HepG2 (cell line): ENCODE measurements around the gene NR3C2. TPM values are rescaled to one million over a fixed set of nuclear protein-coding genes. Genes with fewer than 3 reads are reported as not detected.

Experiments used
- ATAC-seq: fragments of 200-7000 bp; cut with Tn5 transposase; 3 replicates; pipeline ENCODE4 v1.9.1; 2020; ENCODE audit warnings: mild to moderate bottlenecking, moderate library complexity
- BruUV-seq: library from RNA; stranded (reverse); fragments of 400-500 nt; replicated peaks from 2 replicates; lab custom pipeline; 2021; lab: Mats Ljungman, UMichigan
- CTCF ChIA-PET: fragments of 300-600 bp; formaldehyde crosslinking; extraction: SDS; loops from one replicate; lab custom pipeline; 2021; ENCODE audit warnings: low total read pairs, inconsistent platforms, low intra/inter-chr PET ratio; lab: Yijun Ruan, JAX
- POLR2A ChIA-PET: fragments of 350-600 bp; sonication (Branson Sonifier 250); formaldehyde crosslinking; loops from one replicate; lab custom pipeline; 2020; ENCODE audit warnings: antibody characterized with exemption, inconsistent platforms; lab: Yijun Ruan, JAX
- DNase-seq: peaks from one replicate; pipeline ENCODE4 v3.0.0-alpha.2; 2015; ENCODE audit warnings: low spot score
- FAIRE-seq: peaks from 3 replicates; lab custom pipeline; 2011; peaks lifted over from hg19 to GRCh38; lab: Jason Lieb, UNC
- H2AFZ ChIP-seq: one replicate; pipeline ENCODE4 v1.6.1; 2011; ENCODE audit warnings: low read length, inconsistent platforms
- H3K27ac ChIP-seq: fragments of 300-600 bp; 3 replicates; pipeline ENCODE4 v1.8.0; 2011; ENCODE audit warnings: mixed run types, mild to moderate bottlenecking, mixed read lengths, low read length, inconsistent platforms; ENCODE audit not compliant: insufficient read depth; ENCODE audit errors: extremely low read length
- H3K27me3 ChIP-seq, 2 experiments: fragments of 200-600 bp in 1 of 2; 2 replicates in 1 of 2; 3 replicates in 1 of 2; pipeline versions ENCODE4 v1.6.0 to v1.8.0; 2011; ENCODE audit warnings: low read length in 2 of 2, mild to moderate bottlenecking in 2 of 2, moderate library complexity in 2 of 2, inconsistent platforms in 1 of 2; ENCODE audit not compliant: insufficient read depth in 2 of 2, control insufficient read depth in 1 of 2
- H3K36me3 ChIP-seq, 2 experiments: fragments of 200-600 bp in 1 of 2; replicated peaks in 1 of 2; 2 replicates in 1 of 2; 3 replicates in 1 of 2; pipeline versions ENCODE4 v1.5.1 to v1.8.0; 2011; ENCODE audit warnings: low read length in 2 of 2, inconsistent platforms in 1 of 2; ENCODE audit not compliant: insufficient read depth in 2 of 2, control insufficient read depth in 1 of 2
- H3K4me1 ChIP-seq: 2 replicates; pipeline ENCODE4 v1.5.1; 2012; ENCODE audit warnings: low read length, inconsistent platforms; ENCODE audit not compliant: insufficient read depth
- H3K4me2 ChIP-seq: 2 replicates; pipeline ENCODE4 v1.6.0; 2011; ENCODE audit warnings: low read depth, low read length, inconsistent platforms
- H3K4me3 ChIP-seq, 3 experiments: fragments of 200-600 bp in 1 of 3; sonication (generic), shearing (Covaris generic) in 1 of 3; replicated peaks in 1 of 3; 2 replicates each; pipeline ENCODE4 v1.5.1; 2011 to 2016; ENCODE audit warnings: low read length in 3 of 3, inconsistent platforms in 2 of 3, low read depth in 2 of 3, mild to moderate bottlenecking in 2 of 3, control low read depth in 1 of 3, mixed read lengths in 1 of 3; ENCODE audit not compliant: insufficient read depth in 1 of 3
- H3K79me2 ChIP-seq: one replicate; pipeline ENCODE4 v1.6.1; 2011; ENCODE audit warnings: low read length, inconsistent platforms; ENCODE audit not compliant: insufficient read depth
- H3K9ac ChIP-seq: 2 replicates; pipeline ENCODE4 v1.6.0; 2011; ENCODE audit warnings: mild to moderate bottlenecking, low read depth, low read length, inconsistent platforms; ENCODE audit not compliant: insufficient read depth
- H3K9me3 ChIP-seq: 2 replicates; pipeline ENCODE4 v1.5.1; 2012; ENCODE audit warnings: mild to moderate bottlenecking, low read length
- H4K20me1 ChIP-seq: 2 replicates; pipeline ENCODE4 v1.6.0; 2011; ENCODE audit warnings: inconsistent platforms, mild to moderate bottlenecking, low read length, moderate library complexity; ENCODE audit not compliant: insufficient read depth
- ADNP ChIP-seq: sonication (generic); formaldehyde crosslinking; IDR thresholded peaks from 2 replicates; pipeline ENCODE4 v1.4.0; 2020; ENCODE audit warnings: missing genetic modification reagents
- BATF2 ChIP-seq: sonication (generic); formaldehyde crosslinking; IDR thresholded peaks from 2 replicates; pipeline ENCODE4 v1.8.0; 2022; ENCODE audit warnings: mild to moderate bottlenecking, missing genetic modification reagents, moderate library complexity
- ELK4 ChIP-seq: sonication (generic); formaldehyde crosslinking; IDR thresholded peaks from 2 replicates; pipeline ENCODE4 v1.9.0; 2021; ENCODE audit warnings: missing genetic modification reagents, borderline replicate concordance
- LBX2 ChIP-seq: sonication (generic); formaldehyde crosslinking; IDR thresholded peaks from 2 replicates; pipeline ENCODE4 v1.5.0; 2020; ENCODE audit warnings: missing genetic modification reagents, mild to moderate bottlenecking, borderline replicate concordance
- LCORL ChIP-seq, 2 experiments: fragments of 450-650 bp in 1 of 2; sonication (generic) in 1 of 2; formaldehyde crosslinking in 1 of 2; IDR thresholded peaks; 2 replicates each; pipeline versions ENCODE4 v1.5.0 to v1.6.1; 2017 to 2020; ENCODE audit warnings: antibody characterized with exemption in 1 of 2, missing genetic modification reagents in 1 of 2
- NCOR1 ChIP-seq: fragments of 200-600 bp; sonication (generic); IDR thresholded peaks from 2 replicates; pipeline ENCODE4 v1.7.0; 2017; ENCODE audit warnings: antibody characterized with exemption, low read length, borderline replicate concordance
- PRMT3 ChIP-seq: sonication (generic); formaldehyde crosslinking; IDR thresholded peaks from 2 replicates; pipeline ENCODE4 v1.8.1; 2022; ENCODE audit warnings: low read depth, mild to moderate bottlenecking, moderate library complexity, missing genetic modification reagents, borderline replicate concordance
- ZFY ChIP-seq: sonication (generic); formaldehyde crosslinking; IDR thresholded peaks from 2 replicates; pipeline ENCODE4 v1.4.0; 2020; ENCODE audit warnings: missing genetic modification reagents
- ZNF263 ChIP-seq: sonication (generic); formaldehyde crosslinking; IDR thresholded peaks from 2 replicates; pipeline ENCODE4 v1.4.0; 2020; ENCODE audit warnings: missing genetic modification reagents
- ZNF451 ChIP-seq: sonication (generic); formaldehyde crosslinking; IDR thresholded peaks from 2 replicates; pipeline ENCODE4 v1.5.0; 2020; ENCODE audit warnings: mild to moderate bottlenecking, missing genetic modification reagents
- ZNF746 ChIP-seq: sonication (generic); formaldehyde crosslinking; IDR thresholded peaks from 2 replicates; pipeline ENCODE4 v1.8.0; 2022; ENCODE audit warnings: mild to moderate bottlenecking, missing genetic modification reagents
- ZNF816 ChIP-seq: sonication (generic); formaldehyde crosslinking; IDR thresholded peaks from 2 replicates; pipeline ENCODE4 v1.8.0; 2022; ENCODE audit warnings: missing genetic modification reagents, mild to moderate bottlenecking, borderline replicate concordance
- WGBS: methylation state at CpG from one replicate; pipeline ENCODE4 v1.1.6; 2017; ENCODE audit warnings: low lambda C conversion rate; 5-methylcytosine and 5-hydroxymethylcytosine counted together
- in situ Hi-C: cut with HindIII; loops from 2 replicates; pipeline ENCODE4 v1.10.0; 2017; ENCODE audit warnings: low pct_unique_long_range_greater_than_20kb; ENCODE audit not compliant: extremely low pct_ligation_motif_present
- intact Hi-C: fragments of 100-400 bp; cut with micrococcal nuclease; formaldehyde crosslinking; loops from one replicate; pipeline ENCODE4 v1.10.0; 2022; ENCODE audit not compliant: unreplicated experiment
- polyA plus RNA-seq, 8 experiments: library from polyadenylated mRNA; depleted of rRNA in 3 of 8; stranded (reverse) in 7 of 8; unstranded in 1 of 8; fragments of >200 nt; fragmentation: Illumina TruSeq in 4 of 8; extraction: Trizol in 4 of 8; gene quantifications; 2 replicates each; pipeline versions ENCODE4 v1.2.1 to v1.2.3, GENCODE V29; 2011 to 2016; ENCODE audit warnings: low read depth in 4 of 8, missing spikeins in 1 of 8, mixed read lengths in 1 of 8; ENCODE audit not compliant: insufficient read depth in 1 of 8
- total RNA-seq, 5 experiments: library from RNA; depleted of rRNA; stranded (reverse); fragments of >200 nt; fragmentation: Illumina TruSeq; extraction: Trizol; gene quantifications; 2 replicates each; pipeline ENCODE4 v1.2.3, GENCODE V29; 2016; ENCODE audit warnings: low read depth in 1 of 5
- TF ChIP-seq, protein P1 (sequence below): fragments of 450-650 bp; IDR thresholded peaks from 2 replicates; pipeline ENCODE4 v1.6.1; 2017; ENCODE audit warnings: mild to moderate bottlenecking

NR3C2 gene
- total and polyA plus RNA-seq, 2 of the 13 experiments (the other 11 are each of a cell fraction or from before 2014, with no cell fraction given), result 0.26 to 0.46 TPM

GRCh38 chr4:148359769-148360168 is 82.4 kb downstream of the NR3C2 start:
- no peak overlapping the region for H3K4me2 ChIP-seq
- POLR2A ChIA-PET, result no interaction called here
- H3K27ac ChIP-seq, result no peak overlapping the region
- FAIRE-seq (no peak), ATAC-seq (no peak)
- no peak overlapping the region for H3K4me3 ChIP-seq
- no peaks in the 10 kb centered on the region for H3K27me3 ChIP-seq
- no peak overlapping the region for H2AFZ ChIP-seq
- no peak overlapping the region for H3K9ac ChIP-seq
- H4K20me1 ChIP-seq, result no peaks in the 10 kb centered on the region
- no peak for TF ChIP-seq ZNF263 (CRISPR knock-in tag)
- TF ChIP-seq ZNF451, result no peak
- TF ChIP-seq ZNF746 (CRISPR knock-in tag), result no peak
- TF ChIP-seq, all 625 proteins: peak for 0
- WGBS, result 7% methylated on average over 1 of the region's 1 CpG
- BruUV-seq, result no TSS peak
- no peaks in the 10 kb centered on the region for H3K79me2 ChIP-seq
- no peaks in the 10 kb centered on the region for H3K4me1 ChIP-seq
- no peak for DNase-seq
- in situ Hi-C loops (no loop called here), intact Hi-C loops (no loop called here)
- no peaks in the 10 kb centered on the region for H3K36me3 ChIP-seq
- CTCF ChIA-PET, result no interaction called here
- no peaks in the 10 kb centered on the region for H3K9me3 ChIP-seq

- Histone ChIP-seq H3K79me2 (no peaks in the 10 kb centered on the region), H4K20me1 (no peaks in the 10 kb centered on the region), H3K9ac (no peak overlapping the region), H3K9me3 (no peaks in the 10 kb centered on the region), H3K4me3 (no peak overlapping the region), H2AFZ (no peak overlapping the region), H3K27me3 (no peaks in the 10 kb centered on the region), H3K27ac (no peak overlapping the region), H3K36me3 (no peaks in the 10 kb centered on the region), H3K4me2 (no peak overlapping the region), H3K4me1 (no peaks in the 10 kb centered on the region)
- BruUV-seq, result no TSS peak
- in situ Hi-C loops, result no loop called here
- intact Hi-C loops, result no loop called here
- no peak for DNase-seq
- ATAC-seq, result no peak
- ChIA-PET CTCF (no interaction called here), POLR2A (no interaction called here)
- FAIRE-seq, result no peak
- WGBS, result 10% methylated on average over 4 of the region's 4 CpGs
- TF ChIP-seq LBX2 (no peak), ZFY (CRISPR knock-in tag) (no peak), ELK4 (CRISPR knock-in tag) (no peak), LCORL (IDR thresholded peaks at IDR 0.05) (no peak), LCORL (CRISPR knock-in tag; IDR thresholded peaks at IDR 0.05) (no peak), ADNP (no peak), NCOR1 (no peak), BATF2 (CRISPR knock-in tag) (no peak), ZNF816 (CRISPR knock-in tag) (no peak), PRMT3 (CRISPR knock-in tag) (no peak)
- TF ChIP-seq, protein P1, sequence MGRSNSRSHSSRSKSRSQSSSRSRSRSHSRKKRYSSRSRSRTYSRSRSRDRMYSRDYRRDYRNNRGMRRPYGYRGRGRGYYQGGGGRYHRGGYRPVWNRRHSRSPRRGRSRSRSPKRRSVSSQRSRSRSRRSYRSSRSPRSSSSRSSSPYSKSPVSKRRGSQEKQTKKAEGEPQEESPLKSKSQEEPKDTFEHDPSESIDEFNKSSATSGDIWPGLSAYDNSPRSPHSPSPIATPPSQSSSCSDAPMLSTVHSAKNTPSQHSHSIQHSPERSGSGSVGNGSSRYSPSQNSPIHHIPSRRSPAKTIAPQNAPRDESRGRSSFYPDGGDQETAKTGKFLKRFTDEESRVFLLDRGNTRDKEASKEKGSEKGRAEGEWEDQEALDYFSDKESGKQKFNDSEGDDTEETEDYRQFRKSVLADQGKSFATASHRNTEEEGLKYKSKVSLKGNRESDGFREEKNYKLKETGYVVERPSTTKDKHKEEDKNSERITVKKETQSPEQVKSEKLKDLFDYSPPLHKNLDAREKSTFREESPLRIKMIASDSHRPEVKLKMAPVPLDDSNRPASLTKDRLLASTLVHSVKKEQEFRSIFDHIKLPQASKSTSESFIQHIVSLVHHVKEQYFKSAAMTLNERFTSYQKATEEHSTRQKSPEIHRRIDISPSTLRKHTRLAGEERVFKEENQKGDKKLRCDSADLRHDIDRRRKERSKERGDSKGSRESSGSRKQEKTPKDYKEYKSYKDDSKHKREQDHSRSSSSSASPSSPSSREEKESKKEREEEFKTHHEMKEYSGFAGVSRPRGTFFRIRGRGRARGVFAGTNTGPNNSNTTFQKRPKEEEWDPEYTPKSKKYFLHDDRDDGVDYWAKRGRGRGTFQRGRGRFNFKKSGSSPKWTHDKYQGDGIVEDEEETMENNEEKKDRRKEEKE, result no peak
These were observed 86.6 kb downstream of the NR3C2 start for GRCh38 chr4:148355442-148356123.
